Measurements from ENCODE around the gene RSBN1.

- TF ChIP-seq CTCF (tag by site-specific recombination; IDR thresholded peaks at IDR 0.05): no peak
- no peak for TF ChIP-seq PBX3 (CRISPR knock-in tag; IDR thresholded peaks at IDR 0.05)
- no peak for TF ChIP-seq ZBTB7A (tag by site-specific recombination; IDR thresholded peaks at IDR 0.05; ENCODE audit: low read depth)
- no peak for TF ChIP-seq ZNF423 (tag by site-specific recombination; IDR thresholded peaks at IDR 0.05)
Measured at GRCh38 chr1:113732802-113733201, 79.5 kb downstream of the RSBN1 start.

All from HEK293 (cell line).